Stimulated activated naive CD8-positive, alpha-beta T cell treated with anti-CD3 and anti-CD28 coated beads, Interleukin-15, amount 100 ng/mL, for 72 hours (primary cell): ENCODE measurements around the gene TTC28.

Experiments
- ATAC-seq: fragments of 150-1000 bp; cut with Tn5 transposase; 2 replicates; pipeline ENCODE4 v1.10.0; 2021; ENCODE audit warnings: mild to moderate bottlenecking, moderate library complexity
- DNase-seq, 2 donors: peaks; one replicate each; pipeline ENCODE4 v3.0.0; 2021 to 2022
- H3K27ac Mint-ChIP-seq, 2 donors: one replicate each; pipeline ENCODE4 v1.8.0; 2022; ENCODE audit warnings: mild to moderate bottlenecking in 2 of 2, mixed read lengths in 2 of 2, moderate library complexity in 2 of 2
- H3K27me3 Mint-ChIP-seq: one replicate; pipeline ENCODE4 v1.8.0; 2022; ENCODE audit warnings: mixed read lengths
- H3K4me1 Mint-ChIP-seq: one replicate; pipeline ENCODE4 v1.8.0; 2022; ENCODE audit warnings: mild to moderate bottlenecking, mixed read lengths
- H3K4me3 Mint-ChIP-seq, 2 donors: one replicate each; pipeline ENCODE4 v1.8.0; 2022; ENCODE audit warnings: mild to moderate bottlenecking in 2 of 2, mixed read lengths in 2 of 2, moderate library complexity in 1 of 2
- H3K9me3 Mint-ChIP-seq, 2 donors: one replicate each; pipeline ENCODE4 v1.8.0; 2022; ENCODE audit warnings: mixed read lengths in 2 of 2

Gene TTC28

GRCh38 chr22:27975381-27976013 is 704.1 kb downstream of the TTC28 start:
- Mint-ChIP-seq H3K4me3 (no peak overlapping the region), H3K27ac (no peak overlapping the region), H3K4me1 (no peaks in the 10 kb centered on the region), H3K9me3 (peaks cover 0 to 7% of the 10 kb centered on the region in 2 donors), H3K27me3 (no peaks in the 10 kb centered on the region)
- DNase-seq (no peak), ATAC-seq (no peak)

GRCh38 chr22:27973846-27974245 is 705.8 kb downstream of the TTC28 start:
- Mint-ChIP-seq H3K27me3 (no peaks in the 10 kb centered on the region), H3K4me1 (peaks cover 4% of the 10 kb centered on the region), H3K4me3 (no peak overlapping the region), H3K9me3 (peaks cover 0 to 7% of the 10 kb centered on the region in 2 donors), H3K27ac (no peak overlapping the region)
- no peak for DNase-seq
- ATAC-seq: no peak

GRCh38 chr22:27972732-27973698 is 706.6 kb downstream of the TTC28 start:
- no peak overlapping the region for H3K27ac Mint-ChIP-seq
- H3K4me1 Mint-ChIP-seq: peaks cover 4% of the 10 kb centered on the region
- H3K9me3 Mint-ChIP-seq: peaks cover 0 to 7% of the 10 kb centered on the region in 2 donors
- H3K4me3 Mint-ChIP-seq: no peak overlapping the region
- ATAC-seq (no peak), DNase-seq (no peak)
- H3K27me3 Mint-ChIP-seq: no peaks in the 10 kb centered on the region

- ATAC-seq (no peak), DNase-seq (no peak)
- H3K27ac Mint-ChIP-seq: no peak overlapping the region
- no peak overlapping the region for H3K4me3 Mint-ChIP-seq
- no peaks in the 10 kb centered on the region for H3K27me3 Mint-ChIP-seq
- H3K4me1 Mint-ChIP-seq: peaks cover 10% of the 10 kb centered on the region
- peaks cover 0 to 7% of the 10 kb centered on the region in 2 donors for H3K9me3 Mint-ChIP-seq
These were observed 707.7 kb downstream of the TTC28 start for GRCh38 chr22:27971926-27972325.

- Mint-ChIP-seq H3K4me3 (no peak overlapping the region), H3K4me1 (peaks cover 10% of the 10 kb centered on the region), H3K27ac (no peak overlapping the region), H3K9me3 (peaks cover 0 to 7% of the 10 kb centered on the region in 2 donors), H3K27me3 (no peaks in the 10 kb centered on the region)
- ATAC-seq (no peak), DNase-seq (no peak)
These were observed 708.9 kb downstream of the TTC28 start for GRCh38 chr22:27970596-27971220.

DNA sequence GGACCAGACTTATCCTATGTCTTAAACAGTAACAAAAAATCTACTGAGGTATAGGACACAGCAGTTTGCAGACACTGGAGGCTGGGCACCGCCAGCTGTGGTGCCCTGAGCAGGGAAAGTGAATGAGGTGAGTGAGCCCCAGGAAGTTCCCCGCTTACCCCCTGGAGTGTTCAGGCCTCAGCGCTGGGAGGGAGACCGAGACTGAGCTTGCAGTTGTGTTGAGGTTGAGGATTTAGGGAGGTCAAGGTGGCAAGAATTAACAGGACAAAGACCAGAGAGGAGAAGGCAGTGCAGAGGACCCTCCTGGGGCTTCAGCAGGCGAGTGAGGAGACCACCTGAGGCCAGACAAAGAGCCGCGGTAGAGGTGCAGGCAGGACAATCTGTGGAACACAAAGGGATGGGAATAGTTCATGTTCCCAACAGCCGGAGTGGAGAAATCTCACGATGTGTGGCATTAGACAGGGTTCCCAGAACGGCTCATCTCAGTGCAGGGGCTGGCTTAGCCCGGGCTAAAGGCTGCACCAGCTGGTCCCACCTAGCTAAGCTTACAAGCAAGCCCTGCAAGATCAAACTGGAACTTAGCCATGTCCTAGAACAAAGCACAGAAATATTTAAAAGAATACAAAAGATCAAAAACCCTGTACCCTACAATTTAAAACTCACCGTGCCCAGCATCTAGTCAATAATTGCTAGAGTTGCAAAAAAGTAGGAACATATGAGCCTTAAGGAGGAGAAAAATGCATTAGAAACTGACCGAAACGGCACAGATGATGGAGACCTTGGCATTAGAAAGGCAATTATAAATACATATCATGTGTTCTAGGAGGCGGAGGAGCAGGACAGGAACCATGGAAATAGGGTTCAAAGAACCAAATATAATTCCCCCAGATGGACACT is 713.2 kb downstream of the TTC28 start:
- ATAC-seq (no peak), DNase-seq (no peak)
- Mint-ChIP-seq H3K27me3 (no peaks in the 10 kb centered on the region), H3K27ac (no peak overlapping the region), H3K4me3 (no peak overlapping the region), H3K4me1 (peaks cover 10% of the 10 kb centered on the region), H3K9me3 (no peaks in the 10 kb centered on the region)

DNA sequence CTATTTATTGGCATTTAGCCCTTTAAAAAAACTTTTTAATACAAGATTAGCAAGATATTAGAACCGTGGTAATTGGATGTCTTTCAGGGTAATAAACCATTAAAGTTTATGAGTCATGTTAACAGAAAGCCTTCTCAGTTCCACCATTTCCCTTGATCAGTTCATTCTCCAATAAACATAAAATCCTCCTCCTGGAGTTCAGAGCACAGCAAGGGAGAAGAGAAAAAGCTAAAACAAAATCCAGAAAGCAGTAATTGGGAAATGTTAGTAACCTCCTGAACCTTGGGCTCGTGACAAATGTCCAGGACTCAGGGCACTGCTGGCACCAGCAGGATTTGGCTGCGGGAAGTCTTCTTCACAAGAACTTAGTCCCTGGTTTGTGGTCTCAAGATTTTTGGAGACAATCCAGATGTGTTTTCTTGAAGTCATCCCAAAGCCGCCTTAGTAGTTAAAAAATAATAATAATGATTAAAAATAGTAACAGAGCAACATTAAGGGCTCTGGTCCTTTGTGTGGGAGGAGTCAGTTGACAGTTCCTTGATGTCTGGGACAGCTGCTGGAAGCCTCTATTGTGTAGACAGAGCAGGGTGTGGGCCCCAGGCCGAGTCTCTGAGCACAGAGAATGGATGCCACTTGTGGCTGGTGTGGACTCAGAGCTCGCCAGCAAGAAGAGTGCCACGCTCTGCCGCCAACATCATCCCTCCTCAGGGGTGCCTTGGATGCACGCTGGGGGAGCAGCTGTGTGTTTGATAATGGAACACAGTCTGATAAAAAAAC is 717.2 kb downstream of the TTC28 start:
- ATAC-seq: no peak
- DNase-seq: no peak
- Mint-ChIP-seq H3K27ac (no peak overlapping the region), H3K4me3 (no peak overlapping the region), H3K4me1 (peaks cover 1% of the 10 kb centered on the region), H3K27me3 (no peaks in the 10 kb centered on the region), H3K9me3 (no peaks in the 10 kb centered on the region)

GRCh38 chr22:27961680-27962079 is 718.0 kb downstream of the TTC28 start:
- H3K9me3 Mint-ChIP-seq: no peaks in the 10 kb centered on the region

GRCh38 chr22:27961182-27961581 is 718.5 kb downstream of the TTC28 start:
- DNase-seq (no peak), ATAC-seq (no peak)
- H3K9me3 Mint-ChIP-seq: no peaks in the 10 kb centered on the region
- no peaks in the 10 kb centered on the region for H3K27me3 Mint-ChIP-seq
- H3K4me1 Mint-ChIP-seq: no peaks in the 10 kb centered on the region
- H3K4me3 Mint-ChIP-seq: no peak overlapping the region
- H3K27ac Mint-ChIP-seq: no peak overlapping the region

More at GRCh38 chr22:27961680-27962079, 718.0 kb downstream of the TTC28 start:
- H3K4me3 Mint-ChIP-seq: no peak overlapping the region
- DNase-seq: no peak
- no peaks in the 10 kb centered on the region for H3K4me1 Mint-ChIP-seq
- ATAC-seq: no peak
- H3K27me3 Mint-ChIP-seq: no peaks in the 10 kb centered on the region
- no peak overlapping the region for H3K27ac Mint-ChIP-seq

DNA sequence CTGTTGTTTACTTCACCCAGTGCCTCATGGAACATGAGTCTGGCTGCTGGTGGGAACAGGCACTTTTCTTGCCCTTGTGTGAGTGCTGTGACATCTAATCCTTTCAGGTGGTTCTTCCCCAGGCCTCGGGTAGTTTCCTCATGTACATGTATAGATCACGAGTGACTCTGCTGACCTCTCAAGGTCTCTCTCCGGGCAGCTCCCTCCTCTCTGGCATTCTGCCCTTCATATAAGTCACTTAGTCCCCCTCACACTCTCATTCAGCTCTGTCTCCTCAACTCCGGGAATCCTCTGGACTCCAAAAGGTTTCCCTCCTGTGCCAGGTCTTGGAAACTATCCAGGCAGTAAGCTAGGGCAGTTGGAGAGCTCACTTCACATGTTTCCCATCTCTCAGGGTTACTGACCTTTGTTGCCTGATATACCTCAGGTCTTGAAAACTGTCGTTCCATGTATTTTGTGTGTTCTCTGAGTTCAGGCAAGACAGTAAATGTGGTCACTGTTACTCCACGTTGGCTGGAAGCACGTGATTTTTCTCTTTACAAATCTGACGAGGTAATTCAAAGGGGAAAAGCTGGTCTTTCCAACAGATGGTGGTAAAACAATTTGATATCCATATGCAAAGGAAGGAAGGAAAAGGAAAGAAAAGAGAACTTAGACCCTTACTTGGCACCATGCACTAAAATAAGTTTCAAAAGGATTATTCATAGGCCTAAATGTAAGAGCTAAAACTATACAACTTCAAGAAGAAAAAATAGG is 720.1 kb downstream of the TTC28 start:
- H3K27ac Mint-ChIP-seq: peak overlapping the region; percentile 19 to 55
- no peaks in the 10 kb centered on the region for H3K4me1 Mint-ChIP-seq
- H3K4me3 Mint-ChIP-seq: no peak overlapping the region
- H3K27me3 Mint-ChIP-seq: no peaks in the 10 kb centered on the region
- no peaks in the 10 kb centered on the region for H3K9me3 Mint-ChIP-seq
- DNase-seq (no peak), ATAC-seq (no peak)

GRCh38 chr22:27952779-27953178 is 726.9 kb downstream of the TTC28 start:
- H3K27me3 Mint-ChIP-seq: no peaks in the 10 kb centered on the region
- H3K9me3 Mint-ChIP-seq: no peaks in the 10 kb centered on the region
- no peak for DNase-seq
- no peaks in the 10 kb centered on the region for H3K4me1 Mint-ChIP-seq
- H3K4me3 Mint-ChIP-seq: no peak overlapping the region
- no peak overlapping the region for H3K27ac Mint-ChIP-seq
- no peak for ATAC-seq

- H3K9me3 Mint-ChIP-seq: no peaks in the 10 kb centered on the region
- DNase-seq (no peak), ATAC-seq (no peak)
- no peaks in the 10 kb centered on the region for H3K4me1 Mint-ChIP-seq
- no peak overlapping the region for H3K27ac Mint-ChIP-seq
- no peaks in the 10 kb centered on the region for H3K27me3 Mint-ChIP-seq
- no peak overlapping the region for H3K4me3 Mint-ChIP-seq
These were observed 727.5 kb downstream of the TTC28 start for GRCh38 chr22:27952091-27952490.

- Mint-ChIP-seq H3K9me3 (no peaks in the 10 kb centered on the region), H3K4me3 (no peak overlapping the region), H3K27me3 (no peaks in the 10 kb centered on the region), H3K27ac (no peak overlapping the region), H3K4me1 (no peaks in the 10 kb centered on the region)
- ATAC-seq (no peak), DNase-seq (no peak)
These were observed 730.2 kb downstream of the TTC28 start for GRCh38 chr22:27949421-27949820.

GRCh38 chr22:27948569-27948968 is 731.1 kb downstream of the TTC28 start:
- no peaks in the 10 kb centered on the region for H3K9me3 Mint-ChIP-seq
- H3K27ac Mint-ChIP-seq: no peak overlapping the region
- ATAC-seq (no peak), DNase-seq (no peak)
- H3K4me3 Mint-ChIP-seq: no peak overlapping the region
- no peaks in the 10 kb centered on the region for H3K27me3 Mint-ChIP-seq
- H3K4me1 Mint-ChIP-seq: no peaks in the 10 kb centered on the region
